T47D (cell line): ENCODE data around the gene HSPB1.
"Not testable (repeated sequence)": the region's sequence is repeated elsewhere in the genome, so short reads cannot be mapped to it uniquely, and the experiment has no call there.

Source experiments
- DNase-seq, 2 experiments: peaks; one replicate each; pipeline versions ENCODE4 v3.0.0 to v3.0.0-alpha.2; 2011 to 2012; ENCODE audit warnings: low read depth in 1 of 2, low spot score in 1 of 2
- JUND ChIP-seq: IDR thresholded peaks from 2 replicates; pipeline ENCODE4 v1.6.1; 2012; ENCODE audit warnings: low read depth
- in situ Hi-C: cut with HindIII; loops from 2 replicates; pipeline ENCODE4 v1.10.0; 2016; ENCODE audit warnings: low sequenced_read_pairs, low pct_unique_long_range_greater_than_20kb

The HSPB1 gene

GRCh38 chr7:76318488-76319353 is 16.2 kb downstream of the HSPB1 start:
- DNase-seq, result peak; percentile 79 to 88
- no peak for TF ChIP-seq JUND
- in situ Hi-C loops, result no loop called here

GRCh38 chr7:76325092-76325491 is 22.6 kb downstream of the HSPB1 start:
- no peak for TF ChIP-seq JUND
- DNase-seq, result no peak
- in situ Hi-C loops, result no loop called here

- in situ Hi-C loops, result no loop called here
- no peak for TF ChIP-seq JUND
- no peak for DNase-seq
Measured at GRCh38 chr7:76325811-76326210, 23.3 kb downstream of the HSPB1 start.

GRCh38 chr7:76326646-76327233 is 24.3 kb downstream of the HSPB1 start:
- DNase-seq, result no peak
- in situ Hi-C loops, result no loop called here
- no peak for TF ChIP-seq JUND

- TF ChIP-seq JUND, result no peak
- no peak for DNase-seq
- in situ Hi-C loops, result no loop called here
Measured at GRCh38 chr7:76327610-76328009, 25.1 kb downstream of the HSPB1 start.

- DNase-seq, result no peak
- in situ Hi-C loops, result no loop called here
Measured at GRCh38 chr7:76328389-76328788, 25.9 kb downstream of the HSPB1 start.

GRCh38 chr7:76329479-76329878 is 27.0 kb downstream of the HSPB1 start:
- in situ Hi-C loops, result no loop called here
- TF ChIP-seq JUND, result no peak
- no peak for DNase-seq

More at GRCh38 chr7:76328389-76328788, 25.9 kb downstream of the HSPB1 start:
- no peak for TF ChIP-seq JUND

- no peak for DNase-seq
- in situ Hi-C loops, result no loop called here
- TF ChIP-seq JUND, result no peak
Measured at GRCh38 chr7:76330261-76330660, 27.8 kb downstream of the HSPB1 start.

- DNase-seq, result no peak
- in situ Hi-C loops, result no loop called here
- TF ChIP-seq JUND, result no peak
Measured at GRCh38 chr7:76330673-76331072, 28.2 kb downstream of the HSPB1 start.

- peak in 1 of 2 experiments; percentile 26 for DNase-seq
- in situ Hi-C loops, result no loop called here
- no peak for TF ChIP-seq JUND
Measured at GRCh38 chr7:76332078-76332477, 29.6 kb downstream of the HSPB1 start.

GRCh38 chr7:76333511-76334101 is 31.1 kb downstream of the HSPB1 start:
- DNase-seq, result no peak
- no peak for TF ChIP-seq JUND
- in situ Hi-C loops, result no loop called here

- in situ Hi-C loops, result no loop called here
- no peak for TF ChIP-seq JUND
- DNase-seq, result no peak
Measured at GRCh38 chr7:76334320-76334967, 32.0 kb downstream of the HSPB1 start.

GRCh38 chr7:76335417-76335816 is 32.9 kb downstream of the HSPB1 start:
- in situ Hi-C loops, DNase-seq: not testable (repeated sequence)
